ENCODE results near the gene NABP2.

GRCh38 chr12:56271031-56271430 lies 46.9 kb downstream of the NABP2 start:
- TF ChIP-seq POLR2A (IDR thresholded peaks at IDR 0.05) (no peak), CTCF (IDR thresholded peaks at IDR 0.05) (no peak)
